Measurements from ENCODE around the gene DHCR24.
"Not testable (repeated sequence)": the region's sequence is repeated elsewhere in the genome, so short reads cannot be mapped to it uniquely, and the experiment has no call there.

The DHCR24 gene, protein sequence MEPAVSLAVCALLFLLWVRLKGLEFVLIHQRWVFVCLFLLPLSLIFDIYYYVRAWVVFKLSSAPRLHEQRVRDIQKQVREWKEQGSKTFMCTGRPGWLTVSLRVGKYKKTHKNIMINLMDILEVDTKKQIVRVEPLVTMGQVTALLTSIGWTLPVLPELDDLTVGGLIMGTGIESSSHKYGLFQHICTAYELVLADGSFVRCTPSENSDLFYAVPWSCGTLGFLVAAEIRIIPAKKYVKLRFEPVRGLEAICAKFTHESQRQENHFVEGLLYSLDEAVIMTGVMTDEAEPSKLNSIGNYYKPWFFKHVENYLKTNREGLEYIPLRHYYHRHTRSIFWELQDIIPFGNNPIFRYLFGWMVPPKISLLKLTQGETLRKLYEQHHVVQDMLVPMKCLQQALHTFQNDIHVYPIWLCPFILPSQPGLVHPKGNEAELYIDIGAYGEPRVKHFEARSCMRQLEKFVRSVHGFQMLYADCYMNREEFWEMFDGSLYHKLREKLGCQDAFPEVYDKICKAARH

DNA sequence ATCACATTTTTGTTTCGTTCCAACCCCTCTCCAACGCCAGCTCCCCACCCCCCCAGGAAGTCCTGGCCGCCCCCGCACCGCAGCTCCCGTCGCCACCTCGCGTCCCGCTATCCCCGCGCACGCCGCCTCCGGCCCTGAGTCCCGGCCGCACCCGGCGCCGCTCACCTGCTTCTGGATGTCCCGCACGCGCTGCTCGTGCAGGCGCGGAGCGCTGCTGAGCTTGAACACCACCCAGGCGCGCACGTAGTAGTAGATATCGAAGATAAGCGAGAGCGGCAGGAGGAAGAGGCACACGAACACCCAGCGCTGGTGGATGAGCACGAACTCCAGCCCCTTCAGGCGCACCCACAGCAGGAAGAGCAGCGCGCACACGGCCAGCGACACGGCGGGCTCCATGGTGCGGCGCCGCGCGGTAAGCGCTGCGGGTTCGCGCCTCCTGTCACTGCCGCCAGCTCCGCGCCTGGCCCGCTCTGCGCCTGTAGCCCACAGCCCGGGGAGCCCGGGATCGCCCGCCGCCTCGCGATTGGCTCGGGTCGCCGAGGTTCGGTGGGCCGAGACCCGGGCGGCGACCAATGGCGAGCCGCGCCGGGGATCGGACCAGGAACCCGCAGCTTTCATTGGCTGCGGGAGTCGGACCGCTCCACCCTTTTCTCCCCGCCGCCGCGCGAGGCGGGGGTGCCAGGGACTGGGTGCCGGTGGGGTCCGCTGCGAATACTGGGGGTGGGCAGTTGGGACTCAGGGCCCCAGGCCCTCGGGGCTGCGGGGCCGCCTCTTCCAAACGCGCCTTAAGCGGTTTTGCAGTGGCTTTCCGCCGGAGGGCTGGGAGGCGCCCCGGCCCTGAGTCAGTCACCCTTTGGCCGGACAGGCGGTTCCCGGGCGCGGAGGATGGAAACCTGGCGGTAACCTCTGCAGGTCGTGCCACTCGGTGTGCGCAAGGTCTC lies at the start of gene DHCR24:
Gene DHCR24, minus strand, starts transcription at position 472 of the 941 bp plus-strand sequence. Its CDS starts 76 bp downstream, at position 396.
- ATAC-seq = peak; percentile 92

DNA sequence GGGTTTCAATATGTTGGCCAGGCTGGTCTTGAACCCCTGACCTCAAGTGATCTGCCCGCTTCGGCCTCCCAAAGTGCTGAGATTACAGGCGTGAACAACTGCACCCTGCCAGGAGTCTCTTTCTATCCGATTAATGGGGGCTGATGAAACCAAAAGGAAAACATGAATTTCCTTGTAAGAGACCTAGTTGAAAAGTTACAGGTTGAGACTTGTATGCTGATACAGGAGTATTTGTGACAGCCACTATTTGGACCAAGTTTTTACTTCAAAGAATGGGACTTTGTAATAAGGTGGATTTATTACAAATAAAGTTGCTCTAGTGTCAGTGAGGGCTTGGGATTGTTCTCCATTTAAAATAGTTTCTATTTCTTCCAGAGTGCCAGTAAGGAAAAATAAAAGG lies 49.8 kb upstream of the DHCR24 start:
- peaks cover 31% of the 10 kb centered on the region for H3K27me3 Mint-ChIP-seq
- no peak for ATAC-seq
- H3K4me1 Mint-ChIP-seq = peaks cover 10% of the 10 kb centered on the region
- no peak for DNase-seq
- H3K9me3 Mint-ChIP-seq = peaks cover 4 to 7% of the 10 kb centered on the region in 2 donors
- no peak overlapping the region for H3K4me3 Mint-ChIP-seq
- no peak overlapping the region for H3K27ac Mint-ChIP-seq

More for the DNA sequence above, at the start of gene DHCR24:
- peak; percentile 73 to 74 for DNase-seq
- Mint-ChIP-seq H3K4me3 (peak within 1 kb of the TSS; percentile 96 to 99), H3K27me3 (peaks cover 26% of the 10 kb centered on the region), H3K9me3 (no peaks in the 10 kb centered on the region), H3K27ac (peak within 1 kb of the TSS; percentile 93 to 95), H3K4me1 (peaks cover 52% of the 10 kb centered on the region)

DNA sequence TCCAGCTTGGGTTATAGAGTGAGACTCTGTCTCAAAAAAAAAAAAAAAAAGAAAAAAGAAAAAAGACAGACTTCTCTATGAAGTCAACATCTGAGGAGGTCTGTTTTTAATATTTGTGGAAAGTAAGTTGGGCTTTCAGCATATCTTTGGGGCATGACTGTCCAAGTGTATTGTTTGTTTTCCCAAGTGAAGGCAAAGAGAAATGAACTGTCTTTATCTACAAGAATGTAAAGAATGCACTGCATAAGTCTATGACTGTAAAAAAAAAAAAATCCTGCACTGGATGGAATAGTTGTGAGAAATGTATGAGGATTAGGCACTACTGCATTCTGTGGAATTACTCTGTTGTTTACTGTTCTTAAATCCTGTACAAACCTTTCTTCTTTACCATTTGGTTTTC lies 47.9 kb upstream of the DHCR24 start:
- no peak for ATAC-seq
- DNase-seq = no peak
- Mint-ChIP-seq H3K27me3 (peaks cover 31% of the 10 kb centered on the region), H3K9me3 (peaks cover 4 to 14% of the 10 kb centered on the region in 2 donors), H3K4me3 (no peak overlapping the region), H3K4me1 (peaks cover 10% of the 10 kb centered on the region), H3K27ac (no peak overlapping the region)

DNA sequence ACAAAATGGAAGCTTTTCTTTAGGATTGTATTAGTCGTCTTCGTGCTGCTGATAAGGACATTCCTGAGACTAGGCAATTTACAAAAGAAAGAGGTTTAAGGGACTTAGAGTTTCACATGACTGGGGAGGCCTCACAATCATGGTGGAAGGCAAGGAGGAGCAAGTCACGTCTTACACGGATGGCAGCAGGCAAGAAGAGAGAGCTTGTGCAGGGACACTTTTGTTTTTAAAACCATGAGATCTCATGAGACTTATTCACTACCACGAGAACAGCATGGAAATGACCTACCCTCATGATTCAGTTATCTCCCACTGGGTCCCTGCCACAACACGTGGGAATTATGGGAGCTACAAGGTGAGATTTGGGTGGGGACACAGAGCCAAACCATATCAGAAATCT lies 47.1 kb upstream of the DHCR24 start:
- not testable (repeated sequence) for ATAC-seq
- peaks cover 31% of the 10 kb centered on the region for H3K27me3 Mint-ChIP-seq

DNA sequence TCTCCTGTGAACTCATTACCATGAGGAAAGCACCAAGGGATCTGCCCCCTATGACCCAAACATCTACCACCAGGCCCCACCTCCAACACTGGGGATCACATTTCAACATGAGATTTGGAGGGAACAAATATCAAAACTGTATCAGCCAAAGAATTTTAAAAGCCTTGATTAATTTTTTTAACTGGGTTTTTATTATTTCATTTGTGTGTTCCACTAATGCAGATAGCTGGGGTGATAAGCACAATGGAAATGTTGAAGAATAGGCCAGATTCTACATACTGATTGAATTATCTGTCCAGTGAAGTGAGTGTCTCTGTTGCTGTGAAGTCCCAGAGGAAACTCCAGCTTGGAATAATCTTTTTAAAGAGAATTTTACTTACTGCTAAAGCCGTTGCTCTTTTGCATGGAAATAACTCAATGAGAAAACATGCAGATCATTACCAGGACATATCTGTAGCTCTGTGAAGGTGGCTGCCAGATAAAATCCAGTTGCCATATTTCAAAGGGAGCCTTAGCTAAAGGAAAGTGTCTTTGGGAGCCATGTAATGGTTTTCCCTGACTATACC lies 44.4 kb upstream of the DHCR24 start:
- DNase-seq (no peak), ATAC-seq (no peak)
- peaks cover 4 to 14% of the 10 kb centered on the region in 2 donors for H3K9me3 Mint-ChIP-seq
- H3K27me3 Mint-ChIP-seq = peaks cover 21% of the 10 kb centered on the region
- H3K4me3 Mint-ChIP-seq = no peak overlapping the region
- H3K27ac Mint-ChIP-seq = no peak overlapping the region
- H3K4me1 Mint-ChIP-seq = no peaks in the 10 kb centered on the region

More for the DNA sequence above, 47.1 kb upstream of the DHCR24 start:
- not testable (repeated sequence) for H3K27ac Mint-ChIP-seq, DNase-seq, H3K4me3 Mint-ChIP-seq, H3K4me1 Mint-ChIP-seq
- H3K9me3 Mint-ChIP-seq = peaks cover 4 to 14% of the 10 kb centered on the region in 2 donors

DNA sequence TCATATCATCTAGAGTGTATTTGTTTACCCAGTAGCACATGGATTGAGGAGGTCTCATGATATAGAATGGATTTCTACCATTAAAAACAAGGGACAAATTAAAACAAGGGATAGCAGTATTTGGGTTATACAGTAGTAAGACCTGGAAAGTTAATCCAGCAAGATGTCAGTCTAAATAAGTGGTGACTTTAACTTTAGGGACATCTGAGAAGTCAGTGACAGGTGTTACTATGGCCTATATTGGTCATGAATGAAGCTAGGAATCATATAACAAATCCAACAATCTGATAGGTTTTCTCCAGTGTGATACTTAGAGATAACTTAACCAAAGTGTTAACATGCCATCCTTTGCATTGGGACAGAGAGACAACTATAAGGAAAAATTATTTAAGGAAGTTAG lies 42.7 kb upstream of the DHCR24 start:
- no peak overlapping the region for H3K4me3 Mint-ChIP-seq
- no peaks in the 10 kb centered on the region for H3K4me1 Mint-ChIP-seq
- H3K9me3 Mint-ChIP-seq = peaks cover 4 to 14% of the 10 kb centered on the region in 2 donors
- no peak overlapping the region for H3K27ac Mint-ChIP-seq
- H3K27me3 Mint-ChIP-seq = peaks cover 15% of the 10 kb centered on the region
- DNase-seq (no peak), ATAC-seq (no peak)

DNA sequence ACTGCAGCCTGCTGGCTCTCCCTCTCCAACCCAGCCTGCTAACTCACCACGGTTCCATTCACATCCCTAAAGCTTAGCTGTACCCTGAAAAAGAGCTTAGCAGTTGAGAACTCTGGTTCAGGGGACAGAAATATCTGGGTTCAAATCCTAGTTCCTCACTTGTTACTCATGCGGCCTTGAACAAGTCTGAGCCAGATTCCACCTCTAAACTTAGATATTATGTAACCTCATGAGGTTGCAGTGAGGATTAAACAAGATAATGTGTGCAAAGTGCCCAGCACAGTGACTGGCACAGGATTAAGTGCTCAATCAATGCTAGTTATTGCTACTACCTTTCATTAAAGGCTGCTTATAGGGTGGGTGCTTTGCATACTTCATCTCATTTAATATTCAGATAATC lies 41.3 kb upstream of the DHCR24 start:
- H3K4me1 Mint-ChIP-seq = no peaks in the 10 kb centered on the region
- no peak overlapping the region for H3K4me3 Mint-ChIP-seq
- no peak for DNase-seq
- H3K27ac Mint-ChIP-seq = no peak overlapping the region
- no peak for ATAC-seq
- H3K27me3 Mint-ChIP-seq = peaks cover 7% of the 10 kb centered on the region
- peaks cover 0 to 7% of the 10 kb centered on the region in 2 donors for H3K9me3 Mint-ChIP-seq

DNA sequence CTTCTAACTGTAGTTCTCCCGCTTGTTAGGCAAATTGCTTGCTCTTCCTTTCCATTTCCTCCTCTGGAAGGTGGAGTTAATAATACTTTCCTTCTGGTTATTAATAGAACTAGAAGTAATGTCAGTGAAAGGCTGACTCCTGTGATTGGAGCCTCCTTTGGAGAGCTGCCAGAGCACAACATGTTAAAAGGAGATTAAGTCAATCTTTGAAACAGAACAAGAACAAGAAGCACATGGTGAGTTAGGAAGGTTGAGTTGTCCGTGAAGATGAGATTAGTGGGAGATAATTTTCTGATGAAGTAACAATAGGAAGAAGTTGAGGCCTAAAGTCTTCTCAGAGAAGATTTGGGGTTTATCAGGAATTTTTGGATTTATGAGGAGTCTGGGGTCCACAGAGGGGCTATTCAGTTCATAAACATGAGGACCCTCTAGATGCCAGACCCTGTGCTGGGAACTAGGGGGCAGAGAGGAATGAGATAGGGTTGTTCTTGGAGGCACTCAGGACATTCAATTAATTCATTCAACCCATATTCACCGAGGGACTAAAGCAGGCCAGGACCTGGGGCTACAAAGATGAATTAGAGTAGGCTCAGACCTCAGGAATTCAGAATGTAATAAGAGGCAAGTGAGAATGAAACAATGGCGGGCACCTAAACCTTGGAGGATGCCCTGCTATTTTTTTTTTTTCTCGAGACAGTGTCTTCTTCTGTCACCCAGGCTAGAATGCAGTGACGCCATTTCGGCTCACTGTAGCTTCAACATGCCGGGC lies 40.7 kb upstream of the DHCR24 start:
- H3K4me3 Mint-ChIP-seq = no peak overlapping the region
- no peak overlapping the region for H3K27ac Mint-ChIP-seq
- DNase-seq = no peak
- ATAC-seq = no peak
- H3K4me1 Mint-ChIP-seq = no peaks in the 10 kb centered on the region
- H3K9me3 Mint-ChIP-seq = peaks cover 0 to 7% of the 10 kb centered on the region in 2 donors
- H3K27me3 Mint-ChIP-seq = peaks cover 10% of the 10 kb centered on the region

DNA sequence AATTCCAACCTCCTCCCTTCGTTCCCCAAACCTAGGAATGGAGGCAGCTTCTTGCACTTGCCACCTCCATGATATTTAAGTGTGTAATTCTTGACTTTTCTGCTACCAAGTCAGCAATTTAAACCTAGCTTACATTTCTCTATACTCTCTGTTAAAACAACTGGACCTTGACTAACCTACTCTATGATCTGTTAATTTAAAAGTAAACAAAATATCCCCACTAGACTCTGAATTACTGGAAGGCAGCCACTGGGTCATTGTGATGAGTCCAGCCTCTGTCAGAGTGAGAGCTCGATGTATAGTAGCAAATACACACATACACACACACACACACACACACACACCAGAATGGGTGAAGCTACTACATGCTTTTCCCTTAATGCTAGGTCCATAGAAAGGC lies 40.0 kb upstream of the DHCR24 start:
- Mint-ChIP-seq H3K27ac (no peak overlapping the region), H3K9me3 (peaks cover 0 to 7% of the 10 kb centered on the region in 2 donors), H3K4me1 (no peaks in the 10 kb centered on the region), H3K4me3 (no peak overlapping the region), H3K27me3 (peaks cover 14% of the 10 kb centered on the region)
- DNase-seq = no peak
- ATAC-seq = no peak

DNA sequence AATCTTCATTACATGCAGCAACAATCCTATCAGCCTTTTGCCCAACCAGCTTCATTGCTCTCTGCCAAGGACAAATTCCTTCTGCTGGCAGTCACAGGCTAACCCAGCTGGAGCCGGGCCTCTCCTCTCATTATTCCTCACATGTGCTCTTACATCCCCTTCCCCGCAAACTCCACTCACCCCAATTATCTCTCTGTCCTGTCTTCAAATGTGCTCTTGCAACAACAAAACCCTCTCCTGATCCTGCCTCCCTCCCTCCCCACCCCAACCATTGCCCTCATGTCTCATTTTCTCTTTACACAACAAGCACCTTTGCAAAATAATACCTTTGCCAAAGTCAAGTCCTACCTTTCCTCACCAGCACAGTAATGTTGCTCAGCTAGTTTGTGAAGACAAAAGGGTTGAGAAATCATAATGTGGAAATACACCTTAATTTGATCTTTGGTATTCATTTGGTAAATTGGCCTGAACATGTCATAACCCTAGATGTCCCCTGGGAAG lies 36.0 kb upstream of the DHCR24 start:
- H3K27ac Mint-ChIP-seq = peak overlapping the region in 1 of 2 donors; percentile 4
- H3K27me3 Mint-ChIP-seq = peaks cover 25% of the 10 kb centered on the region
- H3K4me3 Mint-ChIP-seq = no peak overlapping the region
- ATAC-seq = no peak
- no peak for DNase-seq
- no peaks in the 10 kb centered on the region for H3K9me3 Mint-ChIP-seq
- H3K4me1 Mint-ChIP-seq = no peaks in the 10 kb centered on the region

DNA sequence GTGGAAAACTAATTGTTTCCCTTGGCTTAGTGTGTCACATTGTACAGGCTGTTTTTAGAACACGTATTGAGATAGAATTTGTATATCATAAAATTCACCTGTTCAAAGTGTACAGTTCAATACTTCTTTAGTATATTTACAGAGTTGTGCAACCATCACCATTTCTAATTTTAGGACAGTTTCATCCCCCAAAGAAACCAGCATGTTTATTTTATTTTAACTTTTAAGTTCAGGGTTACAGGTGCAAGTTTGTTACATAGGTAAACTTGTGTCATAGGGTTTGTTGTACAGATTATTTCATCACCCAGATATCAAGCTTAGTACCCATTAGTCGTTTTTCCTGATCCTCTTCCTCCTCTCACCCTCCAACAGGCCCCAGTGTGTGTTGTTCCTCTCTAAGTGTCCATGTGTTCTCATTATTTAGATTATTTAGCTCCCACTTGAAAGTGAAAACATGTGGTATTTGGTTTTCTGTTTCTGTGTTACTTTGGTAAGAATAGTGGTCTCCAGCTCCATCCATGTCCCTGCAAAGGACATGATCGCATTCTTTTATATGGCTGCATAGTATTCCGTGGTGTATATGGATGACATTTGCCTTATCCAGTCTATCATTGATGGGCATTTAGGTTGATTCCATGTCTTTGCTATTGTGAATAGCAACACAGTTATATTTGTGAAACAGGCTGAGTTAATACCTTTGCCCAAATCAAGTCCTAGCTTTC lies 35.2 kb upstream of the DHCR24 start:
- ATAC-seq = no peak
- Mint-ChIP-seq H3K9me3 (no peaks in the 10 kb centered on the region), H3K27me3 (peaks cover 26% of the 10 kb centered on the region), H3K4me3 (no peak overlapping the region), H3K27ac (no peak overlapping the region), H3K4me1 (no peaks in the 10 kb centered on the region)
- DNase-seq = no peak

DNA sequence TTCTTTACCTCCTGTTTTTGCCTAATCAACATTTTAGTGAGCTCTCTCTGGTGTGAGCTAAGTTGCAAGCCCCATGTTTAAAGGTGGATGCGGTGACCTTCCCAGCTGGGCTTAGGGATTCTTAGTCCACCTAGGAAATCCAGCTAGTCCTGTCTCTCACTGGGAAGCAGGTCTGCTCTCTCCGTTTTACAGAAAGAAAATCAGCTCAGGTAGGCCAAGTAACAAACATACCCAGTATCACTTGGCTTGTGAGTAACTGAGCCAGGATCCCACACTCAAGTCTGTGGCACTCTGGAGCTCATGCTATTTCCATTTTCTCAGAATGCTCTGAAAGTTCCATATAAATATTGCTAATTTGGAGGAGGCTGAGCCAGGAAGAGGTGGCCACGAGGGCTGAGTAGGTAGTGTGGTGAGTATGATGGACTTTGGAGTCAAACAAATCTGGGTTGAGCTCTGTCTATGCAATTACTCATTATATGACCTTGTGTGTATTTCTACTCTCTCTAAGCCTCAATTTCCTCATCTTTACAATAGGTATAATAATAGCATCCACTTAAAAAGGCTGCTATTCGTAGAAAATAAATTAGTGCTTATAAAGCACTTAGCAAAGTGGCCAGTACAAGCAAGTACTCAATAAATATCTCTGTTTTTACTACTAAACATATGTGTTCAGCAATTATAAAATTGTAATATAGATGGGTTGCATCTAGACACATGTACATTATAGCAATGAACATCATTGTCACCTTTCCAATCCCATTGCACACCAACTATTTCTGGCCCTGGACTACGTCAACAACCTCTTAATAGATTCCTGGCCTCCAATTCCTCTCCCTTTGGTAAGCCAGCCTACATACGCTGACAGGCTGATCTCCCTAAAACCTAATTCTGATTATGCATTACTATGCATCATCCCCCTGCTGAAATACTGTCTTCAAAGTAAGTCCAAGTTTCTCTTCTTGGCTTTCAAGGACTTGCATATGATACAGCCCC lies 32.7 kb upstream of the DHCR24 start:
- Mint-ChIP-seq H3K9me3 (no peaks in the 10 kb centered on the region), H3K27me3 (peaks cover 26% of the 10 kb centered on the region), H3K4me3 (no peak overlapping the region), H3K27ac (no peak overlapping the region), H3K4me1 (no peaks in the 10 kb centered on the region)
- ATAC-seq (no peak), DNase-seq (no peak)

DNA sequence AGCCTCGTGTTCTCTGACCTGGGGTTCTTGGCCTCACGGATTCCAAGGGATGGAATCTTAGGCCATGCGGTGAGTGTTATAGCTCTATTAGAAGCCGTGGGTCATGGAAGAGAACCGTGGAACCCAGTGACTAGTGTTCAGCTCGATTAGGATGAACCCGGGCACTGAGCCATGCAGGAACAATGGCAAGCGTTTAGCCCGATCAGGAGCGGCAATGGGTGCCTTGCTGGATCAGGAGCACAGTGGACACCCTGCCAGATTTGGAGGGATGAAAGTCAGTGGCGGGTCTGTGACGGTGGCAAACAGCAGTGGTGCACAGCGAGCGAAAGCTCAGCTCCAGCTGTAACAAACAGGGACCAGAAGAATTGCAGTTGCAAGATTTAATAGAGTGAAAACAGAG lies 24.1 kb upstream of the DHCR24 start:
- H3K4me3 Mint-ChIP-seq, ATAC-seq, H3K9me3 Mint-ChIP-seq, DNase-seq, H3K27ac Mint-ChIP-seq, H3K4me1 Mint-ChIP-seq, H3K27me3 Mint-ChIP-seq: not testable (repeated sequence)
